Psoas muscle (tissue), 8 donors: ENCODE results near the gene EGLN1. TPM values are rescaled to one million over a fixed set of nuclear protein-coding genes. Genes with fewer than 3 reads are reported as not detected.

Experiments used
- ATAC-seq, 4 donors: fragments of 200-7000 bp; cut with Tn5 transposase; one replicate each; pipeline ENCODE4 v1.9.1; 2020; ENCODE audit warnings: moderate library complexity in 3 of 4, mild to moderate bottlenecking in 2 of 4
- DNase-seq, 2 donors: peaks; one replicate each; pipeline ENCODE4 v3.0.0-alpha.2; 2020
- H3K27ac ChIP-seq: fragments of 200-600 bp; one replicate; pipeline ENCODE4 v1.8.0; 2022
- H3K27me3 ChIP-seq, 3 donors: fragments of 200-600 bp in 1 of 3; one replicate each; pipeline versions ENCODE4 v1.6.1 to v1.8.0; 2013 to 2022; ENCODE audit warnings: low read length in 2 of 3, mild to moderate bottlenecking in 2 of 3, moderate library complexity in 1 of 3; ENCODE audit not compliant: insufficient read depth in 3 of 3
- H3K36me3 ChIP-seq, 2 donors: fragments of 200-600 bp in 1 of 2; one replicate each; pipeline versions ENCODE4 v1.6.1 to v1.8.0; 2013 to 2022; ENCODE audit warnings: low read depth in 1 of 2, mild to moderate bottlenecking in 1 of 2, moderate library complexity in 1 of 2; ENCODE audit not compliant: insufficient read depth in 1 of 2
- H3K4me1 ChIP-seq: fragments of 200-600 bp; one replicate; pipeline ENCODE4 v1.8.0; 2022
- H3K4me3 ChIP-seq: fragments of 200-600 bp; one replicate; pipeline ENCODE4 v1.8.0; 2022; ENCODE audit warnings: mild to moderate bottlenecking
- H3K9me3 ChIP-seq: fragments of 200-600 bp; one replicate; pipeline ENCODE4 v1.8.0; 2022
- WGBS, 3 donors: extraction: QIAGEN DNeasy Blood & Tissue Kit; methylation state at CpG; one replicate each; pipeline versions ENCODE4 v1.1.6 to v1.1.7; 2013; 5-methylcytosine and 5-hydroxymethylcytosine counted together
- intact Hi-C, 2 donors: fragments of 100-400 bp; cut with DNase I; formaldehyde crosslinking; loops; one replicate each; pipeline versions ENCODE4 v1.11.0 to v1.14.2; 2022
- polyA plus RNA-seq, 3 donors: library from polyadenylated mRNA; stranded (reverse); fragments of 200-250 nt; gene quantifications; one replicate each; pipeline ENCODE4 v1.2.3, GENCODE V29; 2013
- total RNA-seq, 4 donors: library from RNA; stranded (reverse); fragmentation: NEBNext Ultra II Directional in 2 of 4; extraction: Animal tissue kit (Norgen Biotek cat#: 25700) in 2 of 4; gene quantifications; one replicate each; pipeline versions ENCODE4 v1.2.1 to v1.2.4, GENCODE V29; 2021 to 2023
- TF ChIP-seq, protein P1 (sequence below): fragments of 200-600 bp; IDR thresholded peaks from one replicate; pipeline ENCODE4 v1.8.0; 2022; ENCODE audit warnings: antibody characterized with exemption
- donor health status: healthy with polysubstance abuse.
- donor health status: DM: no; HTN: no; CAD: no; lungs with moderate emphysema.
- donor health status: Bipolar disorder and iron deficiency.
- donor health status: healthy.
- donor health status: DM: yes; HTN: yes; CAD: no.
- donor health status: DM: no; HTN: no; CAD: no.
- donor health status: DM: no; HTN: no; CAD: no.
- donor health status: DM: yes; HTN: yes; CAD: no.

Gene EGLN1
- total and polyA plus RNA-seq, 7 donors: 52.4 to 596 (median 230) TPM

DNA sequence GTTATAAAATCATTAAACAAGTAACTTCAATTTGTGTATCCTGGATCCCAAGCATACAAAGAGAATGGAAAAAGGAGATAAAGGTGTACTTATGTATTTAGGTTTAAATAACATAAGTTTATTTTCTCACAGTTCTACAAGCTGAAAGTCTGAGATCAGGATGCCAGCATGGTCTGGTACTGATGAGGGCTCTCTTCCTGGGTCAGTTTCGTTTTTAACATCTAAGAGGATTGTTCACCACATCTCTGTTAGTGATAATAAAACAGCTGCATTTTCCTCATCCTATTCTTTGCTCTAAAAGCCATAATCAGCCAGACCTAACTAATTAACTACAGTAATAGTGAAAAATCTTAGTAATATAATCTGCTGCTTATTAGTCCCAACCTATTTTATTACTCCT is 5.2 kb downstream of the EGLN1 start:
- TF ChIP-seq, protein P1, sequence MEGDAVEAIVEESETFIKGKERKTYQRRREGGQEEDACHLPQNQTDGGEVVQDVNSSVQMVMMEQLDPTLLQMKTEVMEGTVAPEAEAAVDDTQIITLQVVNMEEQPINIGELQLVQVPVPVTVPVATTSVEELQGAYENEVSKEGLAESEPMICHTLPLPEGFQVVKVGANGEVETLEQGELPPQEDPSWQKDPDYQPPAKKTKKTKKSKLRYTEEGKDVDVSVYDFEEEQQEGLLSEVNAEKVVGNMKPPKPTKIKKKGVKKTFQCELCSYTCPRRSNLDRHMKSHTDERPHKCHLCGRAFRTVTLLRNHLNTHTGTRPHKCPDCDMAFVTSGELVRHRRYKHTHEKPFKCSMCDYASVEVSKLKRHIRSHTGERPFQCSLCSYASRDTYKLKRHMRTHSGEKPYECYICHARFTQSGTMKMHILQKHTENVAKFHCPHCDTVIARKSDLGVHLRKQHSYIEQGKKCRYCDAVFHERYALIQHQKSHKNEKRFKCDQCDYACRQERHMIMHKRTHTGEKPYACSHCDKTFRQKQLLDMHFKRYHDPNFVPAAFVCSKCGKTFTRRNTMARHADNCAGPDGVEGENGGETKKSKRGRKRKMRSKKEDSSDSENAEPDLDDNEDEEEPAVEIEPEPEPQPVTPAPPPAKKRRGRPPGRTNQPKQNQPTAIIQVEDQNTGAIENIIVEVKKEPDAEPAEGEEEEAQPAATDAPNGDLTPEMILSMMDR: no peak
- Histone ChIP-seq H3K4me1 (peaks cover 57% of the 10 kb centered on the region), H3K9me3 (no peaks in the 10 kb centered on the region), H3K36me3 (peaks cover 0 to 10% of the 10 kb centered on the region in 2 donors), H3K27ac (peak overlapping the region; percentile 99), H3K27me3 (no peaks in the 10 kb centered on the region), H3K4me3 (peak overlapping the region; percentile 91)
- DNase-seq: no peak
- intact Hi-C loops: loop anchor here (5.0 kb wide), 3 partner anchors 40 to 55 kb away; no protein-coding TSS in a partner anchor
- no peak for ATAC-seq
- 0 to 18% (median 12%) methylated on average over 1 of the region's 1 CpG for WGBS, 3 donors

DNA sequence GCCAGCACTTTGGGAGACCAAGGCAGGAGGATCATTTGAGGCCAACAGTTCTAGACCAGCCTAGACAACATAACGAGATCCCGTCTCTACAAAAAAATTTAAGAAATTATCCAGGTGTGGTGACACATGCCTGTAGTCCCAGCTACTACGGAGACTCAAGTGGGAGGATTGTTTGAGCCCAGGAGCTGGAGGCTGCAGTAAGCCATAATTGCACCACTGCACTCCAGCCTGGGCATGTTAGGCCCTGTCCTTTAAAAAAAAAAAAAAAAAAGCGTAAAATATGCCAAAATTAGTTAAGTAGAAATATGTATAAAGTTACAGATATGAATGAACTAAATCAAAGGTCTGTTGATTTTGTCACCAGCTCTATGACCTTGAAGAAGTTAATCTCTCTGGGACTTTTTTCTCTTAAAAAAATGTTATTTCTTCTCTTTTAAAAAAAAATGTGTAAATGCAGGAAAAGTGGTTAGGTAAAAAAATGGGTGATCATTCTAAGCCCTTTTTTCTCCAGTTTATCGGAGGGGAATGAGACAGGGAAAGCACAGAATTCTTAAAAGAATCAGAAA is 7.0 kb downstream of the EGLN1 start:
- peak overlapping the region; percentile 99 for H3K27ac ChIP-seq
- H3K36me3 ChIP-seq: peaks cover 0 to 10% of the 10 kb centered on the region in 2 donors
- peak in 1 of 4 donors; percentile 2 for ATAC-seq
- 73 to 78% (median 76%) methylated on average over 5 of the region's 5 CpGs for WGBS, 3 donors
- H3K27me3 ChIP-seq: no peaks in the 10 kb centered on the region
- no peaks in the 10 kb centered on the region for H3K9me3 ChIP-seq
- DNase-seq: no peak
- H3K4me1 ChIP-seq: peaks cover 70% of the 10 kb centered on the region
- H3K4me3 ChIP-seq: peak overlapping the region; percentile 91
- intact Hi-C loops: loop anchor here (5.0 kb wide), 3 partner anchors 38 to 53 kb away; no protein-coding TSS in a partner anchor
- TF ChIP-seq, protein P1: no peak

DNA sequence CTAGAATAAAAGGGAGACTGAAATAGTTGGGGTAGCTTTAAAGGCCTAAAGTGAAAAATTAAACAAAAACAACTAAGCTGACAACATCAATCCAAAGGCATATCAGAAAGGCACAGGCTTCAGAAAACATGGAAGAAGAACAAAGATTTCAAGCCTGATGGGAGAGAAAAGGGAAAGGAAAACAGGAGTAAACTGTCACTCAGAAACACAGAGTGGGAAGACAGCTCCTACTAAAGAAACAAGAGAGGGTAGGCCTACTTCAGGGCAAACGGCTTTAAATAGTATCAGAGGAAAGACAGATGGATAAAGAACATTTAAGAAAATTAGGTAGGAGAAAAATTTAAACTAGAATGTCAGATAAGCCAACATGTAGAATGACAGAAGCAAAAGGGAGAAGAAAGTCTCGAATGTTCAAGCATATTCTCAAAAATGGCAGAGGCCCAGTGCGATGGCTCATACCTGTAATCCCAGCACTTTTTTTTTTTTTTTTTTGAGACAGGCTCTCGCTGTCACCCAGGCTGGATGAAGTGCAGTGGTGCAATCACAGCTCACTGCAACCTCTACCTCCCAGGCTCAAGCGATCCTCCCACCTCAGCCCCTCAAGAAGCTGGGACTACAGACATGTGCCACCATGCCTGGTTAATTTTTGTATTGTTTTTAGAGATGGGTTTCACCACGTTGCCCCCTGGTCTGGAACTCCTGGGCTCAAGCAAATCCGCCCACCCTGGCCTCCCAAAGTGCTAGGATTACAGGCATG is 7.6 kb downstream of the EGLN1 start:
- H3K27me3 ChIP-seq: no peaks in the 10 kb centered on the region
- peak; percentile 25 to 69 for DNase-seq
- peaks cover 74% of the 10 kb centered on the region for H3K4me1 ChIP-seq

DNA sequence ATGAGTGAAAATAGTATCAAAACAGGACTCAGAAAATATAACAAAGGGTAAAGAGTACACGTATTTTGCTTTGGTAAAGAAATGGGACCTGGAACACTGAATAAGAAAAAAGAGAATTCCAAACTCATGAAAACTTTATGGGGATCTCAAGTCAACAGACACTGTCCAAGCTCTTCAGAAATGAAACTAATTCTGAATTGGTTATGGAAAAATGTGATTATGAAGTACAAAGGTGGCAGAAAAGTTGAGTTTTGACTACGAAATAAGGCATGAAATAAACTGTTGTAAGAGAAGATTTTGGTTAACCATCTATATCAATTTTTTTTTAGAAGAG is 8.4 kb downstream of the EGLN1 start:
- 57 to 75% (median 59%) methylated on average over 2 of the region's 2 CpGs for WGBS, 3 donors
- Histone ChIP-seq H3K9me3 (no peaks in the 10 kb centered on the region), H3K27ac (peak overlapping the region; percentile 99), H3K4me3 (peak overlapping the region; percentile 91), H3K4me1 (peaks cover 81% of the 10 kb centered on the region), H3K36me3 (peaks cover 0 to 8% of the 10 kb centered on the region in 2 donors), H3K27me3 (no peaks in the 10 kb centered on the region)
- ATAC-seq (no peak), DNase-seq (no peak)
- intact Hi-C loops: no loop called here
- TF ChIP-seq, protein P1: no peak

More for the DNA sequence above, 7.6 kb downstream of the EGLN1 start:
- H3K9me3 ChIP-seq: no peaks in the 10 kb centered on the region
- peak overlapping the region; percentile 99 for H3K27ac ChIP-seq
- peak; percentile 62 to 69 (median 64) for ATAC-seq
- peaks cover 0 to 10% of the 10 kb centered on the region in 2 donors for H3K36me3 ChIP-seq
- intact Hi-C loops: loop anchor here (5.0 kb wide), 3 partner anchors 37 to 52 kb away; no protein-coding TSS in a partner anchor
- TF ChIP-seq, protein P1: no peak
- WGBS, 3 donors: 40 to 53% (median 40%) methylated on average over 7 of the region's 7 CpGs
- H3K4me3 ChIP-seq: peak overlapping the region; percentile 91
